RWPE2 (cell line): ENCODE measurements around the gene ADAMTS13.
A peak's percentile ranks its signal among the peaks of the same experiment; 100 is the strongest.

ENCODE experiments used
- ATAC-seq: fragments of 200-7000 bp; cut with Tn5 transposase; 3 replicates; pipeline ENCODE4 v1.9.1; 2021; ENCODE audit warnings: low read depth
- DNase-seq: peaks from one replicate; pipeline ENCODE4 v3.0.0-alpha.2; 2020; ENCODE audit warnings: low spot score
- H3K27ac ChIP-seq: fragments of 450-650 bp; 2 replicates; pipeline ENCODE4 v1.5.1; 2017; ENCODE audit warnings: mild to moderate bottlenecking; ENCODE audit not compliant: poor library complexity, severe bottlenecking
- H3K27me3 ChIP-seq: fragments of 250-450 bp; sonication (Bioruptor Pico); 2 replicates; pipeline ENCODE4 v1.5.1; 2021; ENCODE audit warnings: mild to moderate bottlenecking, moderate library complexity; ENCODE audit not compliant: insufficient read depth, poor library complexity, severe bottlenecking
- H3K36me3 ChIP-seq: fragments of 250-450 bp; sonication (Bioruptor Pico); 2 replicates; pipeline ENCODE4 v1.5.1; 2020; ENCODE audit warnings: low read depth, mild to moderate bottlenecking, moderate library complexity
- H3K4me1 ChIP-seq: fragments of 250-450 bp; sonication (Bioruptor Pico); 2 replicates; pipeline ENCODE4 v1.5.1; 2021; ENCODE audit warnings: mild to moderate bottlenecking, moderate library complexity; ENCODE audit not compliant: insufficient read depth, poor library complexity, severe bottlenecking
- H3K4me3 ChIP-seq: fragments of 250-450 bp; sonication (Bioruptor Pico); 2 replicates; pipeline ENCODE4 v1.5.1; 2021; ENCODE audit warnings: mild to moderate bottlenecking, moderate library complexity; ENCODE audit not compliant: severe bottlenecking
- H3K9me3 ChIP-seq: fragments of 250-450 bp; sonication (Bioruptor Pico); 2 replicates; pipeline ENCODE4 v1.5.1; 2021; ENCODE audit warnings: mild to moderate bottlenecking, moderate library complexity; ENCODE audit not compliant: severe bottlenecking
- CTCF ChIP-seq: fragments of 450-650 bp; IDR thresholded peaks from one replicate; pipeline ENCODE4 v1.5.1; 2017; ENCODE audit warnings: mild to moderate bottlenecking, moderate library complexity; ENCODE audit not compliant: poor library complexity, severe bottlenecking

ADAMTS13 gene

GRCh38 chr9:133468777-133469421 is 46.7 kb downstream of the ADAMTS13 start:
- Histone ChIP-seq H3K36me3 (no peaks in the 10 kb centered on the region), H3K4me1 (no peaks in the 10 kb centered on the region), H3K27ac (no peak overlapping the region), H3K4me3 (no peak overlapping the region), H3K9me3 (no peaks in the 10 kb centered on the region), H3K27me3 (no peaks in the 10 kb centered on the region)
- no peak for TF ChIP-seq CTCF
- no peak for DNase-seq
- ATAC-seq = peak; percentile 13

GRCh38 chr9:133470427-133470924 is 48.3 kb downstream of the ADAMTS13 start:
- Histone ChIP-seq H3K27me3 (no peaks in the 10 kb centered on the region), H3K27ac (no peak overlapping the region), H3K9me3 (no peaks in the 10 kb centered on the region), H3K4me1 (no peaks in the 10 kb centered on the region), H3K36me3 (peaks cover 4% of the 10 kb centered on the region; the same call in 1 of the 2 replicates), H3K4me3 (no peak overlapping the region)
- DNase-seq (no peak), ATAC-seq (0 out of 3 replicates have a peak, but pooled peaks have one; percentile 1)
- TF ChIP-seq CTCF = no peak

GRCh38 chr9:133470988-133471387 is 48.8 kb downstream of the ADAMTS13 start:
- H3K27ac ChIP-seq = no peak overlapping the region
- ATAC-seq (no peak), DNase-seq (no peak)

GRCh38 chr9:133471551-133472276 is 49.5 kb downstream of the ADAMTS13 start:
- Histone ChIP-seq H3K4me3 (no peak overlapping the region), H3K36me3 (peaks cover 13% of the 10 kb centered on the region), H3K9me3 (no peaks in the 10 kb centered on the region), H3K27ac (no peak overlapping the region), H3K27me3 (no peaks in the 10 kb centered on the region), H3K4me1 (no peaks in the 10 kb centered on the region)
- ATAC-seq (no peak), DNase-seq (peak; percentile 54)
- TF ChIP-seq CTCF = no peak

More at GRCh38 chr9:133470988-133471387, 48.8 kb downstream of the ADAMTS13 start:
- no peaks in the 10 kb centered on the region for H3K4me1 ChIP-seq
- H3K9me3 ChIP-seq = no peaks in the 10 kb centered on the region
- H3K4me3 ChIP-seq = no peak overlapping the region
- no peaks in the 10 kb centered on the region for H3K27me3 ChIP-seq
- no peak for TF ChIP-seq CTCF
- H3K36me3 ChIP-seq = peaks cover 6% of the 10 kb centered on the region
